ENCODE measurements around the gene LCA5L. TPM values are rescaled to one million over a fixed set of nuclear protein-coding genes. Genes with fewer than 3 reads are reported as not detected.

Gene LCA5L
- polyA plus RNA-seq, 1 donor from 2014 or later, result 0.09 TPM

DNA sequence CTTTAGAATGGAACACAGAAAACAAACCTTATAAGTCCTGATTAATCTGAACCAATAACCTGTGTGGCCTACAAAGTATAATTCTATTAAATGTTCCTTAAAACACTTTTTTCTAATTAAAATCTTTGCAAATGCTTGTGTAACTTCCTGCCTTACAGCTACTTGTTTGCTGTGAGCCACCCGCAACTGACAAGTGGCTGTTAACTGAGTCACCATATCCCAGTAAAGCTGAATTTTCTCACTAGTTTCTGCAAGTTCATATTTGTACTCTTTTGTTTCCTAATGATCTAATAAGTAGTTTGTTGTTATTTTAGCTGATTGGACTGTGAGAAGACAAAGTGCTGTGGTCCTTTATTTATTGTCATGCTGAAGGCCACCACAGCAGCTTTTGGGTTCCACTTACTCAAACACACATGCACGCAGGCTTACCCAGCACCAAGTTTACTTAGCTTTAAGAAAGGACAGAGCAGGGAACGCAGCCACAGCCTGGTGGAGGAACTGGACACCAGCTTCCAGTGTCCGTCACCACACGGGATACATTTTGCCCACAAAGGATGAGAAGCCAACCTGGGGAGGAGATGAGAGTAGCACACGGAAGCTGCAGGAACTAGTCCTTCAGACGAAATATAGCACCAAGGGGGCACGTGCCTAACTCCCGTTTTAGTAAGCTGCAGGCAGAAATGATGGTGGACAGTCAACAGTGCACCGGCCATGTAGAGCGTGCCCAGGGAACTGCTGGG is 47.8 kb downstream of the LCA5L start:
- H3K4me3 ChIP-seq (ENCODE audit: low read length), result no peak overlapping the region
- H3K9ac ChIP-seq (ENCODE audit: low read length), result no peak overlapping the region
- no peaks in the 10 kb centered on the region for H3K9me2 ChIP-seq (ENCODE audit: insufficient read depth, low read length)
- H3K9me3 ChIP-seq (ENCODE audit: low read length), result no peaks in the 10 kb centered on the region
- no peaks in the 10 kb centered on the region for H4K20me1 ChIP-seq (ENCODE audit: insufficient read depth)
- H3F3A ChIP-seq (ENCODE audit: insufficient read depth, low read length, poor library complexity, severe bottlenecking), result no peaks in the 10 kb centered on the region
- H3K27me3 ChIP-seq (ENCODE audit: insufficient read depth, low read depth, low read length), result no peaks in the 10 kb centered on the region
- no peaks in the 10 kb centered on the region for H3K79me2 ChIP-seq (replicated peaks; ENCODE audit: insufficient read depth, low read length)
- no peaks in the 10 kb centered on the region for H3K36me3 ChIP-seq (ENCODE audit: insufficient read depth, low read length)
- no peak overlapping the region for H3K4me2 ChIP-seq (ENCODE audit: low read length)
- H3K27ac ChIP-seq (ENCODE audit: low read length), result no peak overlapping the region
- TF ChIP-seq, protein P1, sequence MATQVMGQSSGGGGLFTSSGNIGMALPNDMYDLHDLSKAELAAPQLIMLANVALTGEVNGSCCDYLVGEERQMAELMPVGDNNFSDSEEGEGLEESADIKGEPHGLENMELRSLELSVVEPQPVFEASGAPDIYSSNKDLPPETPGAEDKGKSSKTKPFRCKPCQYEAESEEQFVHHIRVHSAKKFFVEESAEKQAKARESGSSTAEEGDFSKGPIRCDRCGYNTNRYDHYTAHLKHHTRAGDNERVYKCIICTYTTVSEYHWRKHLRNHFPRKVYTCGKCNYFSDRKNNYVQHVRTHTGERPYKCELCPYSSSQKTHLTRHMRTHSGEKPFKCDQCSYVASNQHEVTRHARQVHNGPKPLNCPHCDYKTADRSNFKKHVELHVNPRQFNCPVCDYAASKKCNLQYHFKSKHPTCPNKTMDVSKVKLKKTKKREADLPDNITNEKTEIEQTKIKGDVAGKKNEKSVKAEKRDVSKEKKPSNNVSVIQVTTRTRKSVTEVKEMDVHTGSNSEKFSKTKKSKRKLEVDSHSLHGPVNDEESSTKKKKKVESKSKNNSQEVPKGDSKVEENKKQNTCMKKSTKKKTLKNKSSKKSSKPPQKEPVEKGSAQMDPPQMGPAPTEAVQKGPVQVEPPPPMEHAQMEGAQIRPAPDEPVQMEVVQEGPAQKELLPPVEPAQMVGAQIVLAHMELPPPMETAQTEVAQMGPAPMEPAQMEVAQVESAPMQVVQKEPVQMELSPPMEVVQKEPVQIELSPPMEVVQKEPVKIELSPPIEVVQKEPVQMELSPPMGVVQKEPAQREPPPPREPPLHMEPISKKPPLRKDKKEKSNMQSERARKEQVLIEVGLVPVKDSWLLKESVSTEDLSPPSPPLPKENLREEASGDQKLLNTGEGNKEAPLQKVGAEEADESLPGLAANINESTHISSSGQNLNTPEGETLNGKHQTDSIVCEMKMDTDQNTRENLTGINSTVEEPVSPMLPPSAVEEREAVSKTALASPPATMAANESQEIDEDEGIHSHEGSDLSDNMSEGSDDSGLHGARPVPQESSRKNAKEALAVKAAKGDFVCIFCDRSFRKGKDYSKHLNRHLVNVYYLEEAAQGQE (IDR thresholded peaks at IDR 0.05; ENCODE audit: borderline replicate concordance), result no peak
- TF ChIP-seq POLR2AphosphoS5 (IDR thresholded peaks at IDR 0.05), result no peak
- no peak for TF ChIP-seq TAF1 (IDR thresholded peaks at IDR 0.05; ENCODE audit: low read depth)
- TF ChIP-seq SMC3 (conservative IDR thresholded peaks at IDR 0.05; ENCODE audit: poor library complexity), result no peak
- TF ChIP-seq EP300 (conservative IDR thresholded peaks at IDR 0.05; ENCODE audit: poor library complexity, severe bottlenecking), result no peak
- no peak for TF ChIP-seq MXI1 (conservative IDR thresholded peaks at IDR 0.05; ENCODE audit: poor library complexity, severe bottlenecking)
- no peak overlapping the region for H2AFZ ChIP-seq (ENCODE audit: low read depth, low read length)

DNA sequence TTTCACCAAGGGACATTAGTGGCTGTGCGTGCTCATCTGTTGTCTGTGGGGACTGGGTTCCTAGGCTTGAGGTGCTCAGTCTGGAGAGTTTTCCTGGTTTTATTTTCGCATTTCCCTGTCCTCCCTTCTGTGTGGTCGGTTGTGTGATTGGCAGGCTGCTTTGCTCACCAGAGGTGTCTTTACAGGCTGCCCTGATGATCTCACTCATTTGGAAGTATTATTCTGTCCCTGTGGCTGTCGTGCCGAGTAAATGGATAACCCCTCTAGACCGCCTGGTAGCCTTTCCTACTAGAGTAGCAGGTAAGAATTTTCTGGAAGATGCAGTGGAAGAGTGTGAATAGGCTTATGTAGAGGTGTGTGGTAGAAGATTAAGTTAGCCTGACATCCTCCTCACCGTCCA is 52.6 kb downstream of the LCA5L start:
- Histone ChIP-seq H3K4me3 (ENCODE audit: low read length) (no peak overlapping the region), H3F3A (ENCODE audit: insufficient read depth, low read length, poor library complexity, severe bottlenecking) (no peaks in the 10 kb centered on the region), H3K36me3 (ENCODE audit: insufficient read depth, low read length) (no peaks in the 10 kb centered on the region), H2AFZ (ENCODE audit: low read depth, low read length) (no peak overlapping the region), H3K9me3 (ENCODE audit: low read length) (no peaks in the 10 kb centered on the region), H3K9ac (ENCODE audit: low read length) (no peak overlapping the region), H3K4me2 (ENCODE audit: low read length) (no peak overlapping the region), H3K27ac (ENCODE audit: low read length) (no peak overlapping the region), H3K27me3 (ENCODE audit: insufficient read depth, low read depth, low read length) (no peaks in the 10 kb centered on the region), H3K9me2 (ENCODE audit: insufficient read depth, low read length) (no peaks in the 10 kb centered on the region), H4K20me1 (ENCODE audit: insufficient read depth) (no peaks in the 10 kb centered on the region), H3K79me2 (replicated peaks; ENCODE audit: insufficient read depth, low read length) (peaks cover 19% of the 10 kb centered on the region)
- TF ChIP-seq SMC3 (conservative IDR thresholded peaks at IDR 0.05; ENCODE audit: poor library complexity) (no peak), TAF1 (IDR thresholded peaks at IDR 0.05; ENCODE audit: low read depth) (no peak)

DNA sequence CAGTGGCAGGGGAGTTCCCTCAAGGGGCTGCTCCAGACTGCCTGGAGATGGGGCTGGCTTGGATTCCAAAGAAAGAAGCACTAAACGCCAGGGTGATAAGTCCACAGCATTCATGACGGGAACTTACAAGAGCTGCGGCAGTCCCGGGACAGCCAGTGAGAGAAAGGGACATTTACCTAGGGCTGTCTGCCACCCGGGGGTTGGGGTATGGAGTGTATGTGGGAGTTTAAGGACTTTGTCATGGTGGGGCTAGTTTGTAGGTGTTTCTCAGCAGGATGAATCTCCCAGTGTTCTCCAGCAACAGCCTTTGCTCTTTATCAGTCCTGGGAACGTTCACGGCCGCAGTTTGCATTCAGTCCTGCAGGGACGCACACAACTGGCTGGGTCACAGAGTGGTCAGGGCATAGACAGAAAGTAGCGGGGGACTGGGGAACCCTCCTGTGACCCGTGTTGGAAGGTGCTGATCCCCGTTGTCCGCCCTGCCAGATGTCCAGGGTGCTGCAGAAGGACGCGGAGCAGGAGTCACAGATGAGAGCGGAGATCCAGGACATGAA is 55.3 kb downstream of the LCA5L start:
- no peaks in the 10 kb centered on the region for H3K36me3 ChIP-seq (ENCODE audit: insufficient read depth, low read length)
- no peaks in the 10 kb centered on the region for H3K9me2 ChIP-seq (ENCODE audit: insufficient read depth, low read length)
- H3K4me3 ChIP-seq (ENCODE audit: low read length), result no peak overlapping the region
- no peaks in the 10 kb centered on the region for H3K9me3 ChIP-seq (ENCODE audit: low read length)
- no peaks in the 10 kb centered on the region for H3K27me3 ChIP-seq (ENCODE audit: insufficient read depth, low read depth, low read length)
- H4K20me1 ChIP-seq (ENCODE audit: insufficient read depth), result no peaks in the 10 kb centered on the region
- H3K4me2 ChIP-seq (ENCODE audit: low read length), result no peak overlapping the region
- H3K27ac ChIP-seq (ENCODE audit: low read length), result no peak overlapping the region
- peaks cover 21% of the 10 kb centered on the region for H3K79me2 ChIP-seq (replicated peaks; ENCODE audit: insufficient read depth, low read length)
- no peak overlapping the region for H2AFZ ChIP-seq (ENCODE audit: low read depth, low read length)
- H3K9ac ChIP-seq (ENCODE audit: low read length), result no peak overlapping the region
- TF ChIP-seq SMC3 (conservative IDR thresholded peaks at IDR 0.05; ENCODE audit: poor library complexity), result no peak
- no peak for TF ChIP-seq EP300 (conservative IDR thresholded peaks at IDR 0.05; ENCODE audit: poor library complexity, severe bottlenecking)
- no peak for TF ChIP-seq POLR2AphosphoS5 (IDR thresholded peaks at IDR 0.05)
- TF ChIP-seq RAD21 (conservative IDR thresholded peaks at IDR 0.05), result no peak
- no peak for TF ChIP-seq EZH2 (IDR thresholded peaks at IDR 0.05; ENCODE audit: borderline replicate concordance, insufficient read depth, low read length, poor library complexity, severe bottlenecking)
- TF ChIP-seq, protein P2, sequence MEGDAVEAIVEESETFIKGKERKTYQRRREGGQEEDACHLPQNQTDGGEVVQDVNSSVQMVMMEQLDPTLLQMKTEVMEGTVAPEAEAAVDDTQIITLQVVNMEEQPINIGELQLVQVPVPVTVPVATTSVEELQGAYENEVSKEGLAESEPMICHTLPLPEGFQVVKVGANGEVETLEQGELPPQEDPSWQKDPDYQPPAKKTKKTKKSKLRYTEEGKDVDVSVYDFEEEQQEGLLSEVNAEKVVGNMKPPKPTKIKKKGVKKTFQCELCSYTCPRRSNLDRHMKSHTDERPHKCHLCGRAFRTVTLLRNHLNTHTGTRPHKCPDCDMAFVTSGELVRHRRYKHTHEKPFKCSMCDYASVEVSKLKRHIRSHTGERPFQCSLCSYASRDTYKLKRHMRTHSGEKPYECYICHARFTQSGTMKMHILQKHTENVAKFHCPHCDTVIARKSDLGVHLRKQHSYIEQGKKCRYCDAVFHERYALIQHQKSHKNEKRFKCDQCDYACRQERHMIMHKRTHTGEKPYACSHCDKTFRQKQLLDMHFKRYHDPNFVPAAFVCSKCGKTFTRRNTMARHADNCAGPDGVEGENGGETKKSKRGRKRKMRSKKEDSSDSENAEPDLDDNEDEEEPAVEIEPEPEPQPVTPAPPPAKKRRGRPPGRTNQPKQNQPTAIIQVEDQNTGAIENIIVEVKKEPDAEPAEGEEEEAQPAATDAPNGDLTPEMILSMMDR (IDR thresholded peaks at IDR 0.05; ENCODE audit: poor library complexity, severe bottlenecking), result no peak
- no peak for TF ChIP-seq MXI1 (conservative IDR thresholded peaks at IDR 0.05; ENCODE audit: poor library complexity, severe bottlenecking)
- TF ChIP-seq TAF1 (IDR thresholded peaks at IDR 0.05; ENCODE audit: low read depth), result no peak
- TF ChIP-seq, protein P1 (IDR thresholded peaks at IDR 0.05; ENCODE audit: borderline replicate concordance), result no peak
- no peaks in the 10 kb centered on the region for H3F3A ChIP-seq (ENCODE audit: insufficient read depth, low read length, poor library complexity, severe bottlenecking)

All from neural cell (in vitro differentiated cells).